Brain microvascular endothelial cell (primary cell): ENCODE results near the gene YTHDC2.

Experiments
- DNase-seq: peaks from one replicate; pipeline ENCODE4 v3.0.0-alpha.2; 2020
- H3K27ac ChIP-seq: fragments of 250-450 bp; sonication (Bioruptor Pico); 2 replicates; pipeline ENCODE4 v1.5.1; 2020; ENCODE audit warnings: mild to moderate bottlenecking, moderate library complexity
- H3K27me3 ChIP-seq: fragments of 250-450 bp; sonication (Bioruptor Pico); replicated peaks from 2 replicates; pipeline ENCODE4 v1.5.1; 2020; ENCODE audit warnings: mild to moderate bottlenecking
- H3K36me3 ChIP-seq: fragments of 250-450 bp; sonication (Bioruptor Pico); replicated peaks from 2 replicates; pipeline ENCODE4 v1.5.1; 2020; ENCODE audit warnings: mild to moderate bottlenecking
- H3K4me3 ChIP-seq: 2 replicates; pipeline ENCODE4 v1.5.1; 2011; ENCODE audit warnings: low read depth, mild to moderate bottlenecking, control low read depth, low read length, moderate library complexity
- in situ Hi-C: cut with HindIII; loops from 2 replicates; pipeline ENCODE4 v1.10.0; 2017; ENCODE audit warnings: low sequenced_read_pairs, low pct_ligation_motif_present
- TF ChIP-seq, protein P1 (sequence below): IDR thresholded peaks from 2 replicates; pipeline ENCODE4 v1.5.1; 2011; ENCODE audit warnings: low read depth, mild to moderate bottlenecking, moderate library complexity, low read length, control low read depth, inconsistent platforms; ENCODE audit errors: missing control alignments

Gene YTHDC2

DNA sequence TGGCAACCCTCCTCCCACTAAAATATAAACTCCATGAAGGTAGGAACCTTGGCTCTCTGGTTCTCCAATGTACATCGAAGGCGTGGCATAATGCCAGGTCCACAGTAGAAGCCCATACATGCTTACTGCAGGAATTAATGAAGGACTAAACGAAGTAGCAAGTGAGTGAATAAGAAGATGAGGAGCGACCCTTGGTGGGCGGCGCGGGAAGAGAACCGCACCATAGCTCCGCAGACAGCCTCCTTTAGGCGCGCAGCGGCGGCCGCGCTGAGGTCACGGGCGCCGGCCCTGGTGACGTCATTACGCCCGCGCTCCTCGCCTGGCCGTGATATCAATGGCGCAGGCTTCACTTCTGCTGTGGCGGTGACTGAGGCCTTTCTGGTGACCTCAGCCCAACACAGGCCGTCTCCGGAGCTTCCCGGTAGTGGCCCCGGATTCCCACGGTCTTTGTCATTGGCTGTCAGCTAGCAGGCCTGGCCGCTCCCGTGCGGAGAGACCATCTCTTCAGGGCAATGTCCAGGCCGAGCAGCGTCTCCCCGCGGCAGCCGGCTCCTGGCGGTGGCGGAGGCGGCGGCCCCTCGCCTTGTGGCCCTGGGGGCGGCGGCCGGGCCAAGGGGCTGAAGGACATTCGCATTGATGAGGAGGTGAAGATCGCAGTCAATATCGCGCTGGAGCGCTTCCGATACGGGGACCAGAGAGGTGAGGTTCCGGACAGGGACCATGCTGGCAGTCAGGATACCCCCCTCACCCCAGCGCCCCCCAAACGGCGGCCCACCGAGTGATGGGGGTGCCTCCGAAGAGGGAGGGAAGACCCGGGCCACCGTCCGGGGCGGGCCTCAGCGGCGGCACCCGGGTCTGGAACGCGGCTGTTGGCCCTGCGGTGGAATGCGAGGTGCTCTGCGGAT is at the start of gene YTHDC2:
Gene YTHDC2, plus strand, starts transcription at position 311 of the 905 bp plus-strand sequence. Its CDS starts 202 bp downstream, at position 513.
- peak within 1 kb of the TSS; percentile 83 for H3K4me3 ChIP-seq
- in situ Hi-C loops = loop anchor here (25.0 kb wide), 1 partner anchor 176 kb away; no protein-coding TSS in a partner anchor
- H3K27me3 ChIP-seq = no peaks in the 10 kb centered on the region
- peak; percentile 88 for DNase-seq
- peak within 1 kb of the TSS; percentile 79 for H3K27ac ChIP-seq
- H3K36me3 ChIP-seq = no peaks in the 10 kb centered on the region
- TF ChIP-seq, protein P1, sequence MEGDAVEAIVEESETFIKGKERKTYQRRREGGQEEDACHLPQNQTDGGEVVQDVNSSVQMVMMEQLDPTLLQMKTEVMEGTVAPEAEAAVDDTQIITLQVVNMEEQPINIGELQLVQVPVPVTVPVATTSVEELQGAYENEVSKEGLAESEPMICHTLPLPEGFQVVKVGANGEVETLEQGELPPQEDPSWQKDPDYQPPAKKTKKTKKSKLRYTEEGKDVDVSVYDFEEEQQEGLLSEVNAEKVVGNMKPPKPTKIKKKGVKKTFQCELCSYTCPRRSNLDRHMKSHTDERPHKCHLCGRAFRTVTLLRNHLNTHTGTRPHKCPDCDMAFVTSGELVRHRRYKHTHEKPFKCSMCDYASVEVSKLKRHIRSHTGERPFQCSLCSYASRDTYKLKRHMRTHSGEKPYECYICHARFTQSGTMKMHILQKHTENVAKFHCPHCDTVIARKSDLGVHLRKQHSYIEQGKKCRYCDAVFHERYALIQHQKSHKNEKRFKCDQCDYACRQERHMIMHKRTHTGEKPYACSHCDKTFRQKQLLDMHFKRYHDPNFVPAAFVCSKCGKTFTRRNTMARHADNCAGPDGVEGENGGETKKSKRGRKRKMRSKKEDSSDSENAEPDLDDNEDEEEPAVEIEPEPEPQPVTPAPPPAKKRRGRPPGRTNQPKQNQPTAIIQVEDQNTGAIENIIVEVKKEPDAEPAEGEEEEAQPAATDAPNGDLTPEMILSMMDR = peak; percentile 47

DNA sequence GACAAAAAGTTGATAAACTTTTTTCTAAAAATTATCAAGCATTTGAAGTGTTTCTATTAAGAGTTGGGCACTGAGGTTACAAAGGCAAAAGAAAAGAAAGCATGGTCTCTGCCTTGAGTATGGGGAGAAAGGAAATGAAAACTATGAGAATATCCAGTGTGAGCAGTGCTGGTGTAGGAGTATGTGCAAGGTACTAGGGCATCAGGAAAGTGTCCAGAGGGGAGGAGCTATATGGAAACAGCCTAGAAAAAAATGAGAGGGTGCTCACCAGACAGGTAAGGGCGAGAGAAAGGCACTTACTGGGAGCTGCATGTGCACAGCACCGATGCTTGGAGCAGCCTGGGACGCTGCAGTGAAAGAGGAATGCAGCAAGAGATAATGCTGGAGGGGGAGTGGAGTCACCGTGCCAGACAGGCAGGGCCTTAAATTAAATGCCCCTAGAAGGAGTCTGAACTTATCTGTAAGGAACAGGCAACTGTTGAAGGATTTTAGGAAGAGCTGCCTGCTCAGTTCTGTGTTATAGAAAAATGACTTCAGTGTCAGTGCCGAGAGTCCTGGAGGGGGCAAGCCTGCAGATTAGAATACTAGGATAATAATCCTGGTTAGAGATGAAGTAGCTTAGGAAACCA is 39.3 kb upstream of the YTHDC2 start:
- in situ Hi-C loops = no loop called here
- no peak overlapping the region for H3K27ac ChIP-seq
- TF ChIP-seq, protein P1 = no peak

DNA sequence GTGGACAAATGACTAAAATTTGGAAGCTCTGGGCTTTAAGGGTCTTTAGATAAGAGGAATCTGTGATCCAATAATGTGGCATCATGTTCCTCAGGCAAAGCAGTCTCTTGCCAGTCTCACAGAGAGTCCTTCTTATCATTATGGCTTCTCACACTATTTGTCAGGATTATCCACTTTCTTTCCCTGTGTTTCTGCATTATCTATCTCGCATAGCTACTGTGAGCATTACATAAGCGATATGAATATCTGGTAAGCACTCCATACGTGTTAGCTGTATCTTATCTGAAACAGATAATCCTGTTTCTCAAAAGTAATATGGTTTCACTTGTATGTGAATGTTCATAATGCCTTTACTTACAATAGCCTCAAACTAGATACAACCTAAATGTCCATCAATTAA is 34.8 kb upstream of the YTHDC2 start:
- Histone ChIP-seq H3K27me3 (no peaks in the 10 kb centered on the region), H3K4me3 (no peak overlapping the region), H3K36me3 (no peaks in the 10 kb centered on the region), H3K27ac (no peak overlapping the region)
- TF ChIP-seq, protein P1 = no peak
- in situ Hi-C loops = no loop called here
- no peak for DNase-seq

More for the DNA sequence above, 39.3 kb upstream of the YTHDC2 start:
- Histone ChIP-seq H3K27me3 (no peaks in the 10 kb centered on the region), H3K4me3 (no peak overlapping the region), H3K36me3 (no peaks in the 10 kb centered on the region)
- no peak for DNase-seq

DNA sequence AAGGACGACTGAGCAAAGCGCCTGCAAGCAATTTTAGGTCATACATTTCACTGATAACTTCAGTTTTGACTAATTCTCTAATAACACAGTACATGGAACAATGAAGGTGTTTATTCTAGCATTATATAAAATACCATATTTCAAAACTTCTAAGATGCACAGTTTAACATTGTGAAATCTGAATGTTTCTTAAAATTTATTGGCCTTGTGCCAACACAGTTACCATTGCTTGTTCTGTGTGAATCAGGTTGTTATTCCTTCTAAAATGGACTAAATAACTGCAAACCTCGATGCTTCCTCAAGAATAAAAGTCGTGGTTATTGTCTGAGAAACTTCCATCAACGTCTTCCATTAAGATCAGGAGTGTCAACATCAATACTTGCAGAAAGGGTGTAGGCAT is 33.3 kb upstream of the YTHDC2 start:
- no peak overlapping the region for H3K4me3 ChIP-seq
- H3K36me3 ChIP-seq = no peaks in the 10 kb centered on the region
- in situ Hi-C loops = no loop called here
- no peaks in the 10 kb centered on the region for H3K27me3 ChIP-seq
- no peak overlapping the region for H3K27ac ChIP-seq
- TF ChIP-seq, protein P1 = no peak
- no peak for DNase-seq

DNA sequence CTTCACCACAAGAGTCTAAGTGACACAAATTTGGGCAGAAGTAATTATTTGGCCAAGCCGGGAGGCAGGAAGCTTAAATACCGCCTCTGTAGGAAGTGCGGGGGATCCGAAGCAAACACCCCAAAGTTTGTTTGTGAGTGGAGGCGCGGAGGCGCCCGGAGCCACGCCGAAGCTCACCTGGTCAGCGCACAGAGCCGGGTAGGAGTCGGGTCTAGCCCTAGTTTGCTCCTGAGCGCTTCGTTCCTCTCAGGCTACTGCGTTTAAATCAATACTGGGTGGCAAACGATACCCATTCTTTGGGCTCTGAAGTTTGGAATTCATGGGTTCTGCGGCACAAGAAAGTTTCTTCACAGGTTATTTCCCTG is 26.1 kb upstream of the YTHDC2 start:
- Histone ChIP-seq H3K27me3 (no peaks in the 10 kb centered on the region), H3K36me3 (no peaks in the 10 kb centered on the region), H3K27ac (no peak overlapping the region), H3K4me3 (peak overlapping the region; percentile 86)
- in situ Hi-C loops = no loop called here
- DNase-seq = no peak
- TF ChIP-seq, protein P1 = peak; percentile 21
